Mesenchymal stem cell (in vitro differentiated cells and primary cell): ENCODE results near the gene GPRC5A.

Experiments
- DNase-seq: peaks from one replicate; pipeline ENCODE4 v3.0.0-alpha.2; 2013
- H2AFZ ChIP-seq: one replicate; pipeline ENCODE4 v1.6.1; 2013; ENCODE audit warnings: low read depth, mild to moderate bottlenecking, control low read depth, inconsistent platforms, low read length, moderate library complexity
- H2AK5ac ChIP-seq: 2 replicates; pipeline ENCODE4 v1.6.1; 2013; ENCODE audit warnings: low read length, moderate library complexity, mild to moderate bottlenecking, inconsistent platforms; ENCODE audit not compliant: severe bottlenecking
- H2BK120ac ChIP-seq: one replicate; pipeline ENCODE4 v1.6.1; 2013; ENCODE audit warnings: low read depth, mild to moderate bottlenecking, inconsistent platforms, low read length, moderate library complexity
- H2BK12ac ChIP-seq, 2 experiments: one replicate each; pipeline ENCODE4 v1.6.1; 2013; ENCODE audit warnings: inconsistent platforms in 2 of 2, low read length in 2 of 2, mild to moderate bottlenecking in 2 of 2, moderate library complexity in 2 of 2, control low read depth in 1 of 2
- H2BK15ac ChIP-seq: one replicate; pipeline ENCODE4 v1.6.1; 2013; ENCODE audit warnings: mild to moderate bottlenecking, low read depth, inconsistent platforms; ENCODE audit not compliant: poor library complexity, severe bottlenecking
- H2BK5ac ChIP-seq: 2 replicates; pipeline ENCODE4 v1.6.1; 2013; ENCODE audit warnings: low read depth, mild to moderate bottlenecking, low read length, control low read depth, inconsistent platforms; ENCODE audit not compliant: poor library complexity, severe bottlenecking
- H3K14ac ChIP-seq, 2 experiments: one replicate each; pipeline ENCODE4 v1.6.1; 2013; ENCODE audit warnings: inconsistent platforms in 2 of 2, low read length in 2 of 2, control low read depth in 1 of 2, mild to moderate bottlenecking in 1 of 2, moderate library complexity in 1 of 2
- H3K18ac ChIP-seq, 2 experiments: one replicate each; pipeline ENCODE4 v1.6.1; 2013; ENCODE audit warnings: inconsistent platforms in 2 of 2, low read length in 2 of 2, control low read depth in 1 of 2, low read depth in 1 of 2, mild to moderate bottlenecking in 1 of 2
- H3K23ac ChIP-seq, 2 experiments: one replicate each; pipeline ENCODE4 v1.6.1; 2013; ENCODE audit warnings: inconsistent platforms in 2 of 2, low read length in 2 of 2, mild to moderate bottlenecking in 2 of 2, moderate library complexity in 2 of 2, control low read depth in 1 of 2
- H3K27ac ChIP-seq: 2 replicates; pipeline ENCODE4 v1.5.1; 2013; ENCODE audit warnings: mild to moderate bottlenecking, moderate library complexity, low read length, control low read depth, inconsistent platforms; ENCODE audit not compliant: poor library complexity, severe bottlenecking
- H3K27me3 ChIP-seq, 2 experiments: 2 replicates each; pipeline versions ENCODE4 v1.6.1 to v1.7.0; 2013; ENCODE audit warnings: low read length in 2 of 2, mild to moderate bottlenecking in 2 of 2, moderate library complexity in 2 of 2, control low read depth in 1 of 2, inconsistent platforms in 1 of 2; ENCODE audit not compliant: control insufficient read depth in 1 of 2, insufficient read depth in 1 of 2
- H3K36me3 ChIP-seq, 2 experiments: 2 replicates each; pipeline versions ENCODE4 v1.6.1 to v1.7.0; 2013; ENCODE audit warnings: low read length in 2 of 2, control low read depth in 1 of 2, inconsistent platforms in 1 of 2, low read depth in 1 of 2, mild to moderate bottlenecking in 1 of 2; ENCODE audit not compliant: insufficient read depth in 2 of 2, control insufficient read depth in 1 of 2
- H3K4ac ChIP-seq, 2 experiments: one replicate each; pipeline ENCODE4 v1.6.1; 2013; ENCODE audit warnings: inconsistent platforms in 2 of 2, low read length in 2 of 2, mild to moderate bottlenecking in 2 of 2, moderate library complexity in 2 of 2, control low read depth in 1 of 2, low read depth in 1 of 2
- H3K4me1 ChIP-seq: 2 replicates; pipeline ENCODE4 v1.6.1; 2013; ENCODE audit warnings: low read depth, low read length, control low read depth; ENCODE audit not compliant: control insufficient read depth, insufficient read depth
- H3K4me2 ChIP-seq: 2 replicates; pipeline ENCODE4 v1.6.1; 2013; ENCODE audit warnings: low read length, mild to moderate bottlenecking, inconsistent platforms; ENCODE audit not compliant: poor library complexity, severe bottlenecking
- H3K4me3 ChIP-seq, 2 experiments: 2 replicates each; pipeline versions ENCODE4 v1.5.1 to v1.7.0; 2013; ENCODE audit warnings: low read length in 2 of 2, mild to moderate bottlenecking in 2 of 2, control low read depth in 1 of 2, low read depth in 1 of 2; ENCODE audit not compliant: insufficient read depth in 1 of 2
- H3K79me1 ChIP-seq: replicated peaks from 2 replicates; pipeline ENCODE4 v1.6.1; 2013; ENCODE audit warnings: mild to moderate bottlenecking, control low read depth, low read length, inconsistent platforms; ENCODE audit not compliant: poor library complexity, severe bottlenecking
- H3K9ac ChIP-seq: 2 replicates; pipeline ENCODE4 v1.7.0; 2013; ENCODE audit warnings: mild to moderate bottlenecking, low read length, moderate library complexity
- H3K9me3 ChIP-seq: 2 replicates; pipeline ENCODE4 v1.7.0; 2013; ENCODE audit warnings: mild to moderate bottlenecking, low read length; ENCODE audit not compliant: control insufficient read depth
- H4K8ac ChIP-seq: one replicate; pipeline ENCODE4 v1.6.1; 2013; ENCODE audit warnings: inconsistent platforms, mild to moderate bottlenecking, low read length, moderate library complexity
- H4K91ac ChIP-seq: one replicate; pipeline ENCODE4 v1.6.1; 2013; ENCODE audit warnings: mild to moderate bottlenecking, low read length, inconsistent platforms
- WGBS: methylation state at CpG from one replicate; pipeline ENCODE4 v1.1.7; 2013; ENCODE audit warnings: mixed read lengths; 5-methylcytosine and 5-hydroxymethylcytosine counted together

GPRC5A gene

DNA sequence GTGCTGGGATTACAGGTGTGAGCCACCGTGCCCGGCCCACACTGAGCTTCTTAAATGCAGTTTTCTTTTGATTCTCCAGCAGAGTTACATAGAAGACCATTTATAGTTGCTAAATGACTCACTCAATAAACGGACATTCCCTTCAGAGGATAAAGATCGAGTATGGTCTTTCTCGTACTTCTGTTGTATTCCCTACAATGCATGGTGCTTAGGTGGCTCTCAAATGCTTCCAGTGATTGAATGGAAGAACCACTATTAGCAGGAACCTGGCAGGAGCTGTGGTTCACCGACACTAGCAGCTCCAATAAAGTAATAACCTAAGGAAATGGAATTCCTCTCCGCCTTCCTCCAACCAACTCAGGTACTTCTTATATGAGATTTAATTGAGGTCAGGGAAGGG is 3.9 kb upstream of the GPRC5A start:
- no peak overlapping the region for H3K14ac ChIP-seq
- no peak overlapping the region for H3K4me2 ChIP-seq
- no peak overlapping the region for H2AK5ac ChIP-seq
- no peaks in the 10 kb centered on the region for H3K9me3 ChIP-seq
- H4K91ac ChIP-seq, result no peak overlapping the region
- no peaks in the 10 kb centered on the region for H3K36me3 ChIP-seq
- H2AFZ ChIP-seq, result no peak overlapping the region
- H3K18ac ChIP-seq, result no peak overlapping the region
- no peak for DNase-seq
- H3K4ac ChIP-seq, result no peak overlapping the region
- H3K79me1 ChIP-seq, result peaks cover under 1% of the 10 kb centered on the region
- H4K8ac ChIP-seq, result no peak overlapping the region
- no peak overlapping the region for H3K4me3 ChIP-seq
- H2BK120ac ChIP-seq, result no peak overlapping the region
- no peak overlapping the region for H2BK12ac ChIP-seq
- H3K27ac ChIP-seq, result no peak overlapping the region
- no peak overlapping the region for H2BK5ac ChIP-seq
- WGBS, result 92% methylated on average over 5 of the region's 7 CpGs
- no peak overlapping the region for H3K23ac ChIP-seq
- peaks cover 26% of the 10 kb centered on the region for H3K4me1 ChIP-seq
- no peak overlapping the region for H2BK15ac ChIP-seq
- H3K9ac ChIP-seq, result no peak overlapping the region
- no peaks in the 10 kb centered on the region for H3K27me3 ChIP-seq

DNA sequence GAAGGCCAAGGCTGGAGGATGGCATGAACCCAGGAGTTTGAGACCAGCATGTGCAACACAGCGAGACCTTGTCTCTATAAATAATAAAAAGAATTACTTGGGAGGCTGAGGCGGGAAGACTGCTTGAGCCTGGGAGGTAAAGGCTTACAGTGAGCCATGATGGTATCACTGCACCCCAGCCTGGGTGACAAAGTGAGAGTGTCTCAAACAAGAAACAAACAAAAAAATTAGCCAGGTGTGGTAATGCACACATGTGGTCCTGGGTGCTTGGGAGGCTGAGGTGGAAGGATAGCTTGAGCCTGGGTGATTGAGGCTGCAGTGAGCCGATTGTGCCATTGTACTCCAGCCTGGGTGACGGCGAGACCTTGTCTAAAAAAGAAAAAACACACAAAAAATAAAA is 1.7 kb upstream of the GPRC5A start:
- Histone ChIP-seq H3K27ac (no peak overlapping the region), H3K36me3 (no peaks in the 10 kb centered on the region), H3K4ac (no peak overlapping the region), H2BK120ac (no peak overlapping the region), H3K4me1 (peaks cover 31% of the 10 kb centered on the region), H3K4me2 (no peak overlapping the region), H2BK12ac (no peak overlapping the region), H3K23ac (no peak overlapping the region), H2AK5ac (no peak overlapping the region), H2BK15ac (no peak overlapping the region), H3K18ac (no peak overlapping the region), H3K9ac (no peak overlapping the region), H3K9me3 (no peaks in the 10 kb centered on the region), H3K14ac (no peak overlapping the region), H3K79me1 (peaks cover 6% of the 10 kb centered on the region), H3K27me3 (no peaks in the 10 kb centered on the region), H4K8ac (no peak overlapping the region), H2AFZ (no peak overlapping the region), H4K91ac (no peak overlapping the region), H3K4me3 (no peak overlapping the region), H2BK5ac (no peak overlapping the region)
- DNase-seq, result no peak
- 98% methylated on average over 2 of the region's 5 CpGs for WGBS

DNA sequence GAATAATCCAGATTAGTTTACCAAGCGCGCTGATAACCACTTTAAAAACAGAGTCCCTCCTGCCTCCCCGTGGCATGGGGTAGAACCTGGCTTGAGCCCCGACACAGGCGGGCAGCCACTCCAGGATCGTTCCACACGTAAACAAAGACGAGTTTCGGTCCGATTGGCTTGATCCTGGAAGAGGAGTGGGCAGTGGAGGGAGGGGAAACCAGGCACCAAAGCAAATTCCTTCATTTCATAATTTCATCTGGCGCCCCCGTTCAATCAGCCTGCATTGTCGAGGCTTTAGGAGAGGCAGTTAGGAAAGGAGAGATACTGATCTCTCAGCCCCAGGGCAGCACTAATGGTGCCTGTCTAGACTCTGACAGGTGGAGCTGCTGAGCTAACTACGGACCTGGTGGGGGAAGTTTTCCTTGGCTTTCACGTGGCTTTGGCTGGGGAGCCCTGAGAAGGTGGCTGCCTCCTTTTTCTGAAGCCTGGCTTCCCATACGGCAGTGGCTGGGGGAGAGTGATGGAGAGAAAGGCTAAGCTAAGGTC is 751 bp upstream of the GPRC5A start:
- no peak overlapping the region for H2BK5ac ChIP-seq

DNA sequence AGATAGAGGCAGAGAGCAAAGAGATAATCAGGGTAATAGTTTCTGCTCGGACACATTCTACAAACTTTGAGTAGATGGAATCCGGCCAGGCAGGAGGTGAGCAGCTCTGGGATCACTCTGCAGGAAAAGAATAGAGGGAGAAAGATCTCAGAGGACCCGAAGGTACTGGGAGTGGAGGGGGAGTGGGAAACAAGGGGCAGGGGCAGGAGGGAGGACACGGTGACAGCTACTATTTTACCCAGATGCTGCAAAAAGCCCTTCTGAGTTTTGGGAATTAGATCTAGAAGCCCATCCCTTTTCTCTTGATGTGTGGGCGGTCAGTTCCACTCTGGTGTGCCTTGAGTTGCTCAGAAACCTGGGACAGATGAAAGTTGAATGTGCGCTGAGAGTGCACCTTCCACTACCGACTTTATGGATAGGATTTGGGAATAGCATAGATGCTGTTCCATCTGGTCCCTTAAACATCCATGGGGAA is 556 bp downstream of the GPRC5A start:
- H4K91ac ChIP-seq, result no peak overlapping the region
- H3K4me1 ChIP-seq, result peaks cover 22% of the 10 kb centered on the region
- peak overlapping the region; percentile 12 for H4K8ac ChIP-seq
- no peak overlapping the region for H2AFZ ChIP-seq
- H3K9me3 ChIP-seq, result no peaks in the 10 kb centered on the region
- H3K4me3 ChIP-seq, result peak overlapping the region in 1 of 2 experiments; percentile 80
- H3K27me3 ChIP-seq, result no peaks in the 10 kb centered on the region
- H3K14ac ChIP-seq, result no peak overlapping the region
- no peak overlapping the region for H2BK12ac ChIP-seq
- H3K4me2 ChIP-seq, result peak overlapping the region; percentile 49
- peak overlapping the region; percentile 54 for H2BK120ac ChIP-seq
- peaks cover 6% of the 10 kb centered on the region for H3K79me1 ChIP-seq
- no peak overlapping the region for H3K27ac ChIP-seq
- H3K18ac ChIP-seq, result peak overlapping the region; percentile 56 to 60
- DNase-seq, result no peak
- peak overlapping the region; percentile 92 for H3K9ac ChIP-seq
- H2BK15ac ChIP-seq, result no peak overlapping the region
- no peaks in the 10 kb centered on the region for H3K36me3 ChIP-seq
- WGBS, result 40% methylated on average over 7 of the region's 7 CpGs
- no peak overlapping the region for H3K23ac ChIP-seq
- no peak overlapping the region for H2BK5ac ChIP-seq
- H3K4ac ChIP-seq, result no peak overlapping the region
- H2AK5ac ChIP-seq, result peak overlapping the region; percentile 10

More for the DNA sequence above, 751 bp upstream of the GPRC5A start:
- no peaks in the 10 kb centered on the region for H3K27me3 ChIP-seq
- H3K18ac ChIP-seq, result peak overlapping the region; percentile 65 to 83
- H3K9ac ChIP-seq, result peak overlapping the region; percentile 92
- H3K14ac ChIP-seq, result no peak overlapping the region
- H3K4me3 ChIP-seq, result peak overlapping the region; percentile 53 to 80
- H4K91ac ChIP-seq, result no peak overlapping the region
- DNase-seq, result peak; percentile 74
- peak overlapping the region; percentile 73 for H2BK15ac ChIP-seq
- no peak overlapping the region for H2AK5ac ChIP-seq
- H3K9me3 ChIP-seq, result no peaks in the 10 kb centered on the region
- H3K4ac ChIP-seq, result peak overlapping the region; percentile 15 to 51
- peak overlapping the region; percentile 91 for H3K4me2 ChIP-seq
- H2BK120ac ChIP-seq, result peak overlapping the region; percentile 12
- H2BK12ac ChIP-seq, result peak overlapping the region in 1 of 2 experiments; percentile 81
- 4% methylated on average over 12 of the region's 16 CpGs for WGBS
- H3K4me1 ChIP-seq, result peaks cover 26% of the 10 kb centered on the region
- peak overlapping the region; percentile 20 for H3K27ac ChIP-seq
- H3K36me3 ChIP-seq, result no peaks in the 10 kb centered on the region
- H3K23ac ChIP-seq, result no peak overlapping the region
- H3K79me1 ChIP-seq, result peaks cover 6% of the 10 kb centered on the region
- peak overlapping the region; percentile 93 for H2AFZ ChIP-seq
- H4K8ac ChIP-seq, result peak overlapping the region; percentile 8
